ENCODE results near the gene YIPF5.

YIPF5 gene

DNA sequence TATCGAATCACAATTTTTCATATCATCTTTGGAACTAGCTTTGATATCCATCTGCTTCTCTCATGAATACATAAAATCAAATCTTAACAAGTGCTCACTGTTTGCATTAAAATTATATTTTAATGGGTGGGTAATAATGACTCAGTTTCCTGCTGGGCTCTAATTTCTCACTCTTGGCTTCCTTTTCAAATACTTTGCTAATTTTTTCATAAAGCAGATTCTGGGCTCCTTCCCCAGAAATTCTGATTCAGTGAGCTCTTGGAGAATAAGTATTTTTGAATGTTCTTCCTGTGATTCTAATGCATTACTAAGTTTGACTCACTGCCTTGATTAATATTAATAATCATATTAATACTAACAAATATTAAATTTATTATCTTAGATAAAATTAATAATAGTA lies 48.9 kb downstream of the YIPF5 start:
- Histone ChIP-seq H3K4me1 (ENCODE audit: insufficient read depth, low read length) (no peaks in the 10 kb centered on the region), H3K27me3 (ENCODE audit: control insufficient read depth in 1 of 2, insufficient read depth in 2 of 2, low read length in 2 of 2) (no peaks in the 10 kb centered on the region), H3K9me3 (ENCODE audit: low read length) (no peaks in the 10 kb centered on the region), H3K9ac (ENCODE audit: low read length) (no peak overlapping the region), H3K4me3 (ENCODE audit: low read depth in 1 of 2, low read length in 2 of 2) (no peak overlapping the region), H3K27ac (ENCODE audit: low read depth, low read length) (no peak overlapping the region), H3K36me3 (ENCODE audit: insufficient read depth, low read length) (no peaks in the 10 kb centered on the region)

DNA sequence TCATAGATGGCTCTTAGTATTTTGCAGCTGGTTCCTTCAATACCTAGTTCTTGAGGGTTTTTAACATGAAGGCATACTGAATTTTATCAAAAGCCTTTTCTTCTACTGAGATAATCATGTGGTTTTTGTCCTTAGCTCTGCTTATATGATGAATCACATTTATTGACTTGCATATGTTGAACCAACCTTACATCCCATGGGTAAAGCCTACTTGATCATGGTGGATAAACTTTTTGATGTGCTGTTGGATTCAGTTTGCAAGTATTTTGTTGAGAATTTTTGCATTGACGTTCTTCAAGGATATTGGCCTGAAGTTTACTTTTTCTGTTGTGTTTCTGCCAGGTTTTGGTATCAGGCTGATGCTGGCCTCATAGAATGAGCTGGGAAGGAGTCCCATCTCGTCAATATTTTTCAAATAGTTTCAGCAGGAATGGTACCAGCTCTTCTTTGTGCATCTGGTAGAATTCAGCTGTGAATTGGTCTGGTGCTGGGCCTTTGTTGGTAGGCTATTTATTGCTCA lies 49.7 kb downstream of the YIPF5 start:
- H3K27me3 ChIP-seq (ENCODE audit: control insufficient read depth in 1 of 2, insufficient read depth in 2 of 2, low read length in 2 of 2): no peaks in the 10 kb centered on the region
- no peaks in the 10 kb centered on the region for H3K36me3 ChIP-seq (ENCODE audit: insufficient read depth, low read length)
- H3K4me1 ChIP-seq (ENCODE audit: insufficient read depth, low read length): no peaks in the 10 kb centered on the region
- H3K9me3 ChIP-seq (ENCODE audit: low read length): no peaks in the 10 kb centered on the region
- H3K9ac ChIP-seq (ENCODE audit: low read length): no peak overlapping the region
- no peak overlapping the region for H3K4me3 ChIP-seq (ENCODE audit: low read depth in 1 of 2, low read length in 2 of 2)
- no peak overlapping the region for H3K27ac ChIP-seq (ENCODE audit: low read depth, low read length)

DNA sequence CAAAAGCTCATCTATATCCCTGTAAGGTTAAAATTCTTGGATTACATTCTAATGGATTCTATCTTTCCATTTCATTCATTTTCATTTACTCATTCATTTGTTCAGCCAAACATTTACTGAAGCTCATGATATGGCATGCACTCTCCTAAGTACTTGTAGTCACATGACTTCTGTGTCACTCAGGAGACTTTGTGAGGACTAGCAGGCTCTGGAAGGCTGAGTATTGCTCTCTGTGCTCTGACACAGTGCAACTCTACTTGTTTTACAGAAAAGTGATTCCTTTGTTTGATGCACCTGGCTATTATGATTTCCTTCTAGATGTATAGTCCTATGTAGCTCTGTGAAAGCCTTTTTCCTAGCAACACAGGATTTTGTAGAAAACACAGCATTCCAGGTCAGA lies 53.0 kb downstream of the YIPF5 start:
- no peaks in the 10 kb centered on the region for H3K27me3 ChIP-seq (ENCODE audit: control insufficient read depth in 1 of 2, insufficient read depth in 2 of 2, low read length in 2 of 2)
- no peaks in the 10 kb centered on the region for H3K4me1 ChIP-seq (ENCODE audit: insufficient read depth, low read length)

DNA sequence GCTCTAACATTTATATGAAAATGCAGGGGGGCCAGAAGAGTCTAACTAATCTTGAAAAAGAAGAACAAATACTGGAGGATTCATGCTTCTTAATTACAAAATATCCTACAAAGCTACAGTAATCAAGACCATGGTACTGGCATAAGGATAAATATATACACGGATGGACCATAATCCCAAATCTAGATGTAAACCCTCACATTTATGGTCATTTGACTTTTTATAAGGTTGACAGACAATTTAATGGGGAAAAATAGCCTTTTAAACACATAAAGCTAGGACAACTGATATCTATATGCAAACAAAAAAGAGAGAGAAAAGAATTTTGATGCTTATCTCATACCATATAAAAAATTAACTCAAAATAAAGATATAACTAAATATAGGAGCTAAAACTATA lies 55.9 kb downstream of the YIPF5 start:
- Histone ChIP-seq H3K9me3 (ENCODE audit: low read length) (no peaks in the 10 kb centered on the region), H3K27ac (ENCODE audit: low read depth, low read length) (no peak overlapping the region), H3K27me3 (ENCODE audit: control insufficient read depth in 1 of 2, insufficient read depth in 2 of 2, low read length in 2 of 2) (no peaks in the 10 kb centered on the region), H3K9ac (ENCODE audit: low read length) (no peak overlapping the region), H3K4me3 (ENCODE audit: low read depth in 1 of 2, low read length in 2 of 2) (no peak overlapping the region), H3K4me1 (ENCODE audit: insufficient read depth, low read length) (no peaks in the 10 kb centered on the region), H3K36me3 (ENCODE audit: insufficient read depth, low read length) (no peaks in the 10 kb centered on the region)

More for the DNA sequence above, 53.0 kb downstream of the YIPF5 start:
- Histone ChIP-seq H3K9me3 (ENCODE audit: low read length) (no peaks in the 10 kb centered on the region), H3K27ac (ENCODE audit: low read depth, low read length) (no peak overlapping the region), H3K9ac (ENCODE audit: low read length) (no peak overlapping the region), H3K4me3 (ENCODE audit: low read depth in 1 of 2, low read length in 2 of 2) (no peak overlapping the region), H3K36me3 (ENCODE audit: insufficient read depth, low read length) (no peaks in the 10 kb centered on the region)
